Transverse colon (tissue), 4 donors: Measurements from ENCODE around the gene JAK2. TPM values are rescaled to one million over a fixed set of nuclear protein-coding genes. Genes with fewer than 3 reads are reported as not detected.

Experiments used
- DNase-seq: peaks from one replicate; pipeline ENCODE4 v3.0.0-alpha.2; 2019
- H3K27ac ChIP-seq, 4 donors: fragments of 200-600 bp; sonication (generic); 2 replicates each; pipeline ENCODE4 v1.5.1; 2016 to 2018; ENCODE audit warnings: inconsistent platforms in 4 of 4
- H3K27me3 ChIP-seq: fragments of 200-600 bp; sonication (generic); 2 replicates; pipeline ENCODE4 v1.5.1; 2017; ENCODE audit warnings: inconsistent platforms
- H3K36me3 ChIP-seq, 4 donors: fragments of 200-600 bp; sonication (generic); 2 replicates each; pipeline ENCODE4 v1.5.1; 2017 to 2019; ENCODE audit warnings: inconsistent platforms in 4 of 4
- H3K4me1 ChIP-seq, 4 donors: fragments of 200-600 bp; sonication (generic); 2 replicates each; pipeline ENCODE4 v1.5.1; 2017 to 2020; ENCODE audit warnings: inconsistent platforms in 4 of 4
- H3K4me3 ChIP-seq, 4 donors: fragments of 200-600 bp; sonication (generic); 1 replicate in 1 of 4; 2 replicates in 3 of 4; pipeline versions ENCODE4 v1.5.1 to v1.6.1; 2017 to 2019; ENCODE audit warnings: inconsistent platforms in 4 of 4
- H3K9me3 ChIP-seq, 2 donors: fragments of 200-600 bp; sonication (generic); 2 replicates each; pipeline ENCODE4 v1.5.1; 2017 to 2019; ENCODE audit warnings: inconsistent platforms in 2 of 2
- EP300 ChIP-seq: sonication (generic); formaldehyde crosslinking; IDR thresholded peaks from one replicate; pipeline ENCODE4 v1.6.1; 2017; ENCODE audit warnings: antibody characterized with exemption, low read depth
- POLR2A ChIP-seq: fragments of 450-650 bp; IDR thresholded peaks from one replicate; pipeline ENCODE4 v1.6.1; 2016; ENCODE audit warnings: antibody characterized with exemption, mild to moderate bottlenecking, moderate library complexity
- POLR2AphosphoS5 ChIP-seq, 3 donors: sonication (generic); formaldehyde crosslinking; IDR thresholded peaks; one replicate each; pipeline ENCODE4 v1.6.1; 2016; ENCODE audit warnings: antibody characterized with exemption in 3 of 3
- WGBS, 2 donors: methylation state at CpG; one replicate each; pipeline ENCODE4 v1.1.5; 2018; ENCODE audit warnings: low coverage in 1 of 2; 5-methylcytosine and 5-hydroxymethylcytosine counted together
- in situ Hi-C, 4 donors: fragments of 200-750 bp; cut with MboI; loops; one replicate each; pipeline versions ENCODE4 v1.15.0 to v1.15.1; 2017; ENCODE audit warnings: low sequenced_read_pairs in 3 of 4, low pct_ligation_motif_present in 1 of 4, low pct_unique_long_range_greater_than_20kb in 1 of 4
- intact Hi-C: fragments of 100-400 bp; cut with DNase I; formaldehyde crosslinking; loops from one replicate; pipeline ENCODE4 v1.15.1; 2023; ENCODE audit warnings: low total_unique reads
- total RNA-seq, 4 donors: library from RNA; depleted of rRNA; stranded (reverse); fragments of >200 nt; gene quantifications; one replicate each; pipeline ENCODE4 v1.1.0, GENCODE V29; 2016
- TF ChIP-seq, protein P1 (sequence below), 5 experiments: fragments of 200-600 bp in 3 of 5; fragments of 450-650 bp in 2 of 5; sonication (generic) in 3 of 5; IDR thresholded peaks; 1 replicate in 2 of 5; 2 replicates in 3 of 5; pipeline ENCODE4 v1.5.1; 2016 to 2017; ENCODE audit warnings: antibody characterized with exemption in 5 of 5, inconsistent platforms in 3 of 5, mild to moderate bottlenecking in 2 of 5, moderate library complexity in 1 of 5

JAK2 gene
- total RNA-seq, 4 donors from 2014 or later, result 8.0 to 27.6 (median 17.4) TPM

DNA sequence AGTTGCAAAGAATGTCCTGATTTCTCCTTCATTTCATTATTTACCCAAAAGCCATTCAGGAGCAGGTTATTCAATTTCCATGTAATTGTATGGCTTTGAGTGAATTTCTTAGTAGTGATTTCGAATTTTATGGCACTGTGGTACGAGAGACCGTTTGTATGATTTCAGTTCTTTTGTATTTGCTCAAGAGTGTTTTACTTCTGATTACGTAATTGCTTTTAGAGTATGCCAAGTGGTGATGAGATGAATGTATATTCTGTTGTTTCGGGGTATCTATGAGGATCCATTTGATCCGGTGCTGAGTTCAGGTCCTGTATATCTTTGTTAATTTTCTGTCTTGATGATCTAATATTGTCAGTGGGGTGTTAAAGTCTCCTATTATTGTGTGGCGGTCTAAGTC lies 159.1 kb downstream of the JAK2 start:
- Histone ChIP-seq H3K4me3 (no peak overlapping the region), H3K4me1 (no peaks in the 10 kb centered on the region), H3K9me3 (no peaks in the 10 kb centered on the region), H3K27ac (no peak overlapping the region), H3K27me3 (no peaks in the 10 kb centered on the region), H3K36me3 (peaks cover 0 to 14% (median 5%) of the 10 kb centered on the region in 4 donors)
- WGBS, 2 donors, result 81% methylated on average over 7 of the region's 7 CpGs
- intact Hi-C loops, result no loop called here
- in situ Hi-C loops, result no loop called here
- no peak for TF ChIP-seq POLR2A
- TF ChIP-seq EP300, result no peak
- TF ChIP-seq POLR2AphosphoS5 (IDR thresholded peaks at IDR 0.05), result no peak
- TF ChIP-seq, protein P1, sequence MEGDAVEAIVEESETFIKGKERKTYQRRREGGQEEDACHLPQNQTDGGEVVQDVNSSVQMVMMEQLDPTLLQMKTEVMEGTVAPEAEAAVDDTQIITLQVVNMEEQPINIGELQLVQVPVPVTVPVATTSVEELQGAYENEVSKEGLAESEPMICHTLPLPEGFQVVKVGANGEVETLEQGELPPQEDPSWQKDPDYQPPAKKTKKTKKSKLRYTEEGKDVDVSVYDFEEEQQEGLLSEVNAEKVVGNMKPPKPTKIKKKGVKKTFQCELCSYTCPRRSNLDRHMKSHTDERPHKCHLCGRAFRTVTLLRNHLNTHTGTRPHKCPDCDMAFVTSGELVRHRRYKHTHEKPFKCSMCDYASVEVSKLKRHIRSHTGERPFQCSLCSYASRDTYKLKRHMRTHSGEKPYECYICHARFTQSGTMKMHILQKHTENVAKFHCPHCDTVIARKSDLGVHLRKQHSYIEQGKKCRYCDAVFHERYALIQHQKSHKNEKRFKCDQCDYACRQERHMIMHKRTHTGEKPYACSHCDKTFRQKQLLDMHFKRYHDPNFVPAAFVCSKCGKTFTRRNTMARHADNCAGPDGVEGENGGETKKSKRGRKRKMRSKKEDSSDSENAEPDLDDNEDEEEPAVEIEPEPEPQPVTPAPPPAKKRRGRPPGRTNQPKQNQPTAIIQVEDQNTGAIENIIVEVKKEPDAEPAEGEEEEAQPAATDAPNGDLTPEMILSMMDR (IDR thresholded peaks at IDR 0.05), result no peak
- DNase-seq, result no peak

DNA sequence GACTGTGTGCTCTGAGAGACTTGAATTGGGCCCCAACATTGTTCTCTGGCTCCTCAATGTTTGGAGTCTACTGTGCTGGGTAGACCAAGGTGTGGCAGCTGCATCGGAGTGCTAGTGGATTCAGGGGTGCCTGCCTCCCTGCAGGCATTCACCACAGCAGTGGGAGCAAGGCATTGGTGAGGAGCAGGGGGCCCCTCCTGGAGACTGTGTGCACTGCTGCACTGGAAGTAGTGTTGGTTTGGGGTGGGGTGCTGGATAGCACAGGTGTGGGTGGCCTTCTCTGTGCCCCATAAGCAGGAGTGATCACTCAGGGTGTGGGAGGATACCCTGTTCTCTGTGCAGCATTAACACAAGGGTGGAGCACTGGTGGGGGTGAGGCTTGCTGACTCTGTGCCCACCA lies 161.2 kb downstream of the JAK2 start:
- intact Hi-C loops, result no loop called here
- no peak for TF ChIP-seq POLR2AphosphoS5 (IDR thresholded peaks at IDR 0.05)
- TF ChIP-seq, protein P1 (IDR thresholded peaks at IDR 0.05), result no peak
- TF ChIP-seq EP300, result no peak
- TF ChIP-seq POLR2A, result no peak
- DNase-seq, result no peak
- H3K27ac ChIP-seq, result no peak overlapping the region
- H3K9me3 ChIP-seq, result peaks cover 0 to 8% of the 10 kb centered on the region in 2 donors
- no peaks in the 10 kb centered on the region for H3K27me3 ChIP-seq
- WGBS, 2 donors, result 100% methylated on average over 1 of the region's 1 CpG; no CpG with 5 or more reads in 1 of the 2 donors
- H3K4me3 ChIP-seq, result no peak overlapping the region
- H3K4me1 ChIP-seq, result no peaks in the 10 kb centered on the region
- peaks cover 0 to 14% (median 5%) of the 10 kb centered on the region in 4 donors for H3K36me3 ChIP-seq
- in situ Hi-C loops, result no loop called here

Other genes with a start within 250 kb of the JAK2 start
- gene AK3, start 244.1 kb upstream of the JAK2 start, total RNA-seq, result 100 to 1,000 TPM in 2 of 4 donors, 10 to 100 TPM in 2; 25.9 to 121 (median 82.3) TPM
- gene RCL1, start 192.3 kb upstream of the JAK2 start, total RNA-seq, result 10 to 100 TPM in 1 of 4 donors, 1 to 10 TPM in 3; 2.6 to 23.5 (median 7.3) TPM
- gene INSL6, start 200.4 kb downstream of the JAK2 start, total RNA-seq, result not detected
- gene INSL4, start 246.1 kb downstream of the JAK2 start, total RNA-seq, result not detected